Liver (tissue), 9 donors: ENCODE results near the gene GTPBP6. TPM values are rescaled to one million over a fixed set of nuclear protein-coding genes. Genes with fewer than 3 reads are reported as not detected.

Source experiments
- DNase-seq: peaks from one replicate; pipeline ENCODE4 v3.0.0-alpha.2; 2017; ENCODE audit warnings: low spot score
- H3K27ac ChIP-seq, 2 donors: one replicate each; pipeline ENCODE4 v1.7.0; 2013; ENCODE audit warnings: inconsistent platforms in 2 of 2, low read length in 2 of 2, control low read depth in 1 of 2, low read depth in 1 of 2, mild to moderate bottlenecking in 1 of 2
- H3K27me3 ChIP-seq, 4 donors: one replicate each; pipeline versions ENCODE4 v1.6.1 to v1.7.0; 2013; ENCODE audit warnings: low read length in 3 of 4, inconsistent platforms in 1 of 4, mild to moderate bottlenecking in 1 of 4, moderate library complexity in 1 of 4; ENCODE audit not compliant: control insufficient read depth in 4 of 4, insufficient read depth in 4 of 4
- H3K36me3 ChIP-seq, 4 donors: one replicate each; pipeline versions ENCODE4 v1.6.1 to v1.7.0; 2013; ENCODE audit warnings: low read length in 3 of 4, mild to moderate bottlenecking in 3 of 4, low read depth in 1 of 4, moderate library complexity in 1 of 4; ENCODE audit not compliant: control insufficient read depth in 4 of 4, insufficient read depth in 3 of 4
- H3K4me1 ChIP-seq, 4 donors: one replicate each; pipeline versions ENCODE4 v1.6.1 to v1.7.0; 2013; ENCODE audit warnings: low read length in 3 of 4, mild to moderate bottlenecking in 3 of 4, moderate library complexity in 1 of 4; ENCODE audit not compliant: control insufficient read depth in 4 of 4, insufficient read depth in 4 of 4
- H3K4me3 ChIP-seq, 3 donors: one replicate each; pipeline versions ENCODE4 v1.6.1 to v1.7.0; 2013; ENCODE audit warnings: low read length in 3 of 3, control low read depth in 1 of 3, low read depth in 1 of 3, mild to moderate bottlenecking in 1 of 3
- H3K9ac ChIP-seq, 2 donors: one replicate each; pipeline ENCODE4 v1.7.0; 2013; ENCODE audit warnings: low read length in 2 of 2, mild to moderate bottlenecking in 2 of 2, moderate library complexity in 2 of 2, control low read depth in 1 of 2, low read depth in 1 of 2
- H3K9me3 ChIP-seq, 4 donors: one replicate each; pipeline versions ENCODE4 v1.6.1 to v1.7.0; 2013; ENCODE audit warnings: low read length in 3 of 4; ENCODE audit not compliant: control insufficient read depth in 4 of 4
- ATF3 ChIP-seq: IDR thresholded peaks from 2 replicates; pipeline ENCODE4 v1.6.1; 2016; ENCODE audit warnings: antibody characterized with exemption
- CTCF ChIP-seq: fragments of 150-350 bp; IDR thresholded peaks from 2 replicates; pipeline ENCODE4 v1.5.1; 2017; ENCODE audit warnings: improper control_type of control experiment, low read depth, low read length; ENCODE audit not compliant: missing input control
- EGR1 ChIP-seq, 2 donors: IDR thresholded peaks; 2 replicates each; pipeline ENCODE4 v1.6.1; 2016 to 2018; ENCODE audit warnings: antibody characterized with exemption in 2 of 2, low read depth in 2 of 2
- FOXA1 ChIP-seq: IDR thresholded peaks from 2 replicates; pipeline ENCODE4 v1.6.1; 2016; ENCODE audit warnings: antibody characterized with exemption
- FOXA2 ChIP-seq: IDR thresholded peaks from 2 replicates; pipeline ENCODE4 v1.6.1; 2016; ENCODE audit warnings: antibody characterized with exemption
- GABPA ChIP-seq, 2 donors: IDR thresholded peaks in 1 of 2; conservative IDR thresholded peaks in 1 of 2; 2 replicates each; pipeline ENCODE4 v1.6.1; 2016; ENCODE audit warnings: antibody characterized with exemption in 2 of 2, mild to moderate bottlenecking in 1 of 2, moderate library complexity in 1 of 2
- HNF4A ChIP-seq, 2 donors: conservative IDR thresholded peaks; 2 replicates each; pipeline ENCODE4 v1.6.1; 2016; ENCODE audit warnings: antibody characterized with exemption in 2 of 2, mild to moderate bottlenecking in 2 of 2
- HNF4G ChIP-seq: IDR thresholded peaks from 2 replicates; pipeline ENCODE4 v1.6.1; 2016; ENCODE audit warnings: antibody characterized with exemption
- JUND ChIP-seq, 2 donors: IDR thresholded peaks; 2 replicates each; pipeline ENCODE4 v1.6.1; 2016; ENCODE audit warnings: antibody characterized with exemption in 2 of 2
- MAX ChIP-seq: IDR thresholded peaks from 2 replicates; pipeline ENCODE4 v1.6.1; 2016; ENCODE audit warnings: antibody characterized with exemption
- NR2F2 ChIP-seq: IDR thresholded peaks from 2 replicates; pipeline ENCODE4 v1.6.1; 2016; ENCODE audit warnings: antibody characterized with exemption
- RAD21 ChIP-seq, 2 donors: IDR thresholded peaks; 2 replicates each; pipeline ENCODE4 v1.6.1; 2016; ENCODE audit warnings: antibody characterized with exemption in 2 of 2, mild to moderate bottlenecking in 2 of 2
- REST ChIP-seq: IDR thresholded peaks from 2 replicates; pipeline ENCODE4 v1.6.1; 2016; ENCODE audit warnings: antibody characterized with exemption, mild to moderate bottlenecking
- RXRA ChIP-seq, 2 donors: IDR thresholded peaks; 2 replicates each; pipeline ENCODE4 v1.6.1; 2017 to 2018; ENCODE audit warnings: antibody characterized with exemption in 2 of 2, mild to moderate bottlenecking in 1 of 2
- SP1 ChIP-seq: IDR thresholded peaks from 2 replicates; pipeline ENCODE4 v1.6.1; 2018; ENCODE audit warnings: antibody characterized with exemption, mild to moderate bottlenecking
- TAF1 ChIP-seq: conservative IDR thresholded peaks from 2 replicates; pipeline ENCODE4 v1.6.1; 2016; ENCODE audit warnings: antibody characterized with exemption, mild to moderate bottlenecking
- YY1 ChIP-seq: IDR thresholded peaks from 2 replicates; pipeline ENCODE4 v1.6.1; 2016; ENCODE audit warnings: antibody characterized with exemption, mild to moderate bottlenecking
- ZBTB33 ChIP-seq: IDR thresholded peaks from 2 replicates; pipeline ENCODE4 v1.6.1; 2016; ENCODE audit warnings: antibody characterized with exemption
- WGBS: extraction: QIAGEN DNeasy Blood & Tissue Kit; methylation state at CpG from one replicate; pipeline ENCODE4 v1.1.7; 2013; 5-methylcytosine and 5-hydroxymethylcytosine counted together
- polyA plus RNA-seq, 2 donors: library from polyadenylated mRNA; stranded (reverse) in 1 of 2; unstranded in 1 of 2; fragments of 200-250 nt in 1 of 2; fragments of >200 nt in 1 of 2; fragmentation: Nextera tagmentation in 1 of 2; extraction: Ambion mirVana in 1 of 2; gene quantifications; one replicate each; pipeline versions ENCODE4 v1.2.1 to v1.2.3, GENCODE V29; 2013 to 2015
- total RNA-seq, 2 donors: library from RNA; depleted of rRNA; stranded (reverse); fragments of >200 nt; gene quantifications; one replicate each; pipeline ENCODE4 v1.2.3, GENCODE V29; 2014
- donor health status: healthy.
- donor health status: healthy.
- donor health status: healthy.
- donor health status: healthy.
- donor health status: healthy.

Gene GTPBP6
- total and polyA plus RNA-seq, 4 donors, result 11.3 to 29.2 (median 16.6) TPM

- WGBS, result 96% methylated on average over 25 of the region's 25 CpGs
- DNase-seq, result no peak
- H3K4me1 ChIP-seq, result no peaks in the 10 kb centered on the region
Observed at GRCh38 chrX:288561-288991, 30.0 kb downstream of the GTPBP6 start.

GRCh38 chrX:287670-288069 lies 30.9 kb downstream of the GTPBP6 start:
- 93% methylated on average over 7 of the region's 7 CpGs for WGBS
- H3K4me3 ChIP-seq, result no peak overlapping the region
- H3K27me3 ChIP-seq, result no peaks in the 10 kb centered on the region
- H3K27ac ChIP-seq, result no peak overlapping the region
- no peak overlapping the region for H3K9ac ChIP-seq
- DNase-seq, result no peak
- peaks cover 10 to 46% (median 28%) of the 10 kb centered on the region in 4 donors for H3K36me3 ChIP-seq
- no peaks in the 10 kb centered on the region for H3K4me1 ChIP-seq
- no peaks in the 10 kb centered on the region for H3K9me3 ChIP-seq
- TF ChIP-seq GABPA (IDR thresholded peaks at IDR 0.05 in 1 of 2, conservative IDR thresholded peaks at IDR 0.05 in 1 of 2), result no peak
- no peak for TF ChIP-seq NR2F2
- TF ChIP-seq JUND (IDR thresholded peaks at IDR 0.05), result no peak
- no peak for TF ChIP-seq MAX
- TF ChIP-seq RXRA (IDR thresholded peaks at IDR 0.05), result no peak
- TF ChIP-seq HNF4A (conservative IDR thresholded peaks at IDR 0.05), result no peak
- TF ChIP-seq YY1, result no peak
- no peak for TF ChIP-seq ATF3
- TF ChIP-seq CTCF, result no peak
- no peak for TF ChIP-seq ZBTB33

More at GRCh38 chrX:288561-288991, 30.0 kb downstream of the GTPBP6 start:
- H3K27me3 ChIP-seq, result no peaks in the 10 kb centered on the region
- no peaks in the 10 kb centered on the region for H3K9me3 ChIP-seq
- no peak for TF ChIP-seq FOXA2
- no peak for TF ChIP-seq FOXA1
- no peak for TF ChIP-seq RAD21 (IDR thresholded peaks at IDR 0.05)
- no peak for TF ChIP-seq ATF3
- TF ChIP-seq EGR1 (IDR thresholded peaks at IDR 0.05; ENCODE audit: low read depth in 2 of 2), result no peak
- TF ChIP-seq YY1, result no peak
- TF ChIP-seq NR2F2, result no peak
- TF ChIP-seq TAF1, result no peak
- no peak for TF ChIP-seq REST
- TF ChIP-seq ZBTB33, result no peak
- TF ChIP-seq SP1, result no peak
- no peak for TF ChIP-seq RXRA (IDR thresholded peaks at IDR 0.05)
- TF ChIP-seq HNF4G, result no peak
- no peak for TF ChIP-seq JUND (IDR thresholded peaks at IDR 0.05)
- H3K27ac ChIP-seq, result no peak overlapping the region
- H3K36me3 ChIP-seq, result peaks cover 14 to 55% (median 31%) of the 10 kb centered on the region in 4 donors
- H3K9ac ChIP-seq, result no peak overlapping the region
- no peak overlapping the region for H3K4me3 ChIP-seq
